Measurements from ENCODE around the gene WWOX.

WWOX gene

DNA sequence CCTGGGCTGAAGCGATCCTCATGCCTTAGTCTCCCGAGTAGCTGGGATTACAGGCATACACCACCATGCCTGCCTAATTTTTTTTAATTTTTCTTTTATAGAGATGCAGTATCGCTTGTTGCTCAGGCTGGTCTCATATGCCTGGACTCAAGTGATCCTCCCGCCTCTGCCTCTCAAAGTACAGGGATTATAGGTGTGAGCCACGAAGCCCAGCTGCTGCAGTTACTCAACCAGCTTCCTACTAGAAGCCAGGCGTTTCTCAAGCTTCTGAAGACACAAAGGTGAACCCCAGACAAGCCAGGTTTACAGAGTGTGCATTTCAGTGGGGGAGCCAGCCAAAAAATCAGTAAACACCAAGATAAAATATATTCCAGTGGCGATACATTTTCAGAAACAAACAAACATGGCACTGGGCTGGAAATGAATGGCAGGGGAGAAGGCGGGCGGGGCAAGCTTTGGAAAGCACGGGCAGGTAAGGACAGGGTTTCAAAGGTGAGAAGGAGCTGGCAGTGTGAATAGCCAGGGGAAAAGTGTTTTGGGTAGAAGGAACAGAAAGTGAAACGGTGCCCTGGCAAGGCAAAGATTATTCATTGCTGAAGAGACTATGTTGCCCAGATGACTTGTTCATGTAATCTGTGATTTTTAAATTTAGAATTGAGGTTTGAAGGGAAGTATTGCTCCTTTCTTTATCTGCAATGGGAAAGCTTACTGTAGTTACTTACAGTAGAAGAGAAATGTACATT is 471.1 kb downstream of the WWOX start:
- TF ChIP-seq, protein P1, sequence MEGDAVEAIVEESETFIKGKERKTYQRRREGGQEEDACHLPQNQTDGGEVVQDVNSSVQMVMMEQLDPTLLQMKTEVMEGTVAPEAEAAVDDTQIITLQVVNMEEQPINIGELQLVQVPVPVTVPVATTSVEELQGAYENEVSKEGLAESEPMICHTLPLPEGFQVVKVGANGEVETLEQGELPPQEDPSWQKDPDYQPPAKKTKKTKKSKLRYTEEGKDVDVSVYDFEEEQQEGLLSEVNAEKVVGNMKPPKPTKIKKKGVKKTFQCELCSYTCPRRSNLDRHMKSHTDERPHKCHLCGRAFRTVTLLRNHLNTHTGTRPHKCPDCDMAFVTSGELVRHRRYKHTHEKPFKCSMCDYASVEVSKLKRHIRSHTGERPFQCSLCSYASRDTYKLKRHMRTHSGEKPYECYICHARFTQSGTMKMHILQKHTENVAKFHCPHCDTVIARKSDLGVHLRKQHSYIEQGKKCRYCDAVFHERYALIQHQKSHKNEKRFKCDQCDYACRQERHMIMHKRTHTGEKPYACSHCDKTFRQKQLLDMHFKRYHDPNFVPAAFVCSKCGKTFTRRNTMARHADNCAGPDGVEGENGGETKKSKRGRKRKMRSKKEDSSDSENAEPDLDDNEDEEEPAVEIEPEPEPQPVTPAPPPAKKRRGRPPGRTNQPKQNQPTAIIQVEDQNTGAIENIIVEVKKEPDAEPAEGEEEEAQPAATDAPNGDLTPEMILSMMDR (IDR thresholded peaks at IDR 0.05), result no peak
- Histone ChIP-seq H3K27ac (no peak overlapping the region), H3K4me3 (no peak overlapping the region)
- DNase-seq (ENCODE audit: low spot score), result no peak

DNA sequence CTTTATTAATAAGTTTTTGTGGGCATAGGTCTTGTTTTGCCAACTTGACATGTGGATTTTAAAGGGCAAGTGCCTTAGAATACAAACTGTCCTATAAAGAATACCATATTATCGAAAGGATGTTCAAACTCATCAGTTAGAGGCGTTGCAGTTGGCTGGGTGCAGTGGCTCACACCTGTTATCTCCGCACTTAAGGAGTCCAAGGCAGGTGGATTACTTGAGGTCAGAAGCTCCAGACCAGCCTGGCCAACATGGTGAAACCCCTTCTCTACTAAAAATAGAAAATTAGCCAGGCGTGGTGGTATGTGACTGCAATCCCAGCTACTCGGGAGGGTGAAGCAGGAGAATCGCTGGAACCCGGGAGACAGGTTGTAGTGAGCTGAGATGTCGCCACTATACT is 472.0 kb downstream of the WWOX start:
- TF ChIP-seq, protein P1 (IDR thresholded peaks at IDR 0.05), result no peak
- DNase-seq (ENCODE audit: low spot score), result no peak
- H3K27ac ChIP-seq, result no peak overlapping the region
- H3K4me3 ChIP-seq, result no peak overlapping the region

DNA sequence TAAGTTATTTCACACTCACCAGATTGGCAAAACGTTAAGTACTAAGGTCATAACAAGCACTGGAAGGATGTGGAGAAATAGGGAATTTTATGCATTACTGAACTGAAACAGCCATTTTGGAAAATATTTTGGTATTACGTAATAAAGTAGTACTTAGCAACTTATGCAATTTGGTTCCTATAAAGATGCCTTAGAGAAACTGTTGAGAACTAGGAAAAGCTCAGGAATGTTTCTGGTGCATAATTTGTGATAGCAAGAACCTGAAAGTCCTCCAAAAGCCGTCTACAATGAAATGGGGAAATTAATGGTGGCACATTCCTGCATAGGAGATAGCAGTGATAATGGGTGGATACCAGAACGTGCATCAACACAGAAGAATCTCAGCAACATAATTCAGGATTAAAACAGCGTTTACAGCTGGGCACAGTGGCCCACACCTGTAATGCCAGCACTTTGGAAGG is 472.5 kb downstream of the WWOX start:
- Histone ChIP-seq H3K4me3 (no peak overlapping the region), H3K27ac (no peak overlapping the region)
- DNase-seq (ENCODE audit: low spot score), result no peak
- TF ChIP-seq, protein P1 (IDR thresholded peaks at IDR 0.05), result no peak

DNA sequence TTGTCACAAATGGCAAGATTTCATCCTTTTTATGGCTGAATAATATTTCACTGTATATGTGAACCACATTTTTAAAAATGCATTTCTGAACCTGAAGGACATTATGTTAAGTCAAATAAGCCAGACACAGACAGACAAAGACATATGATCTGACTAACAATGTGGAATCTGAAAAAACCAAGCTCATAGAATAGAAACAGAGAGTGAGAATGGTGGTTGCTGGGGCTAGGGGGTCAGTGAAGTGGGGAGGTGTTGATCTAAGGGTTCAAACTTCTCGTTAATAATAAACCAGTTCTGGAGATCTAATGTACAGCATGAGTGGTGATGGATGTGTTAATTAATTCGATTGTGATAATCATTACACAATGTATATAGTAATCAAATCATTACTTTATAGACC is 475.1 kb downstream of the WWOX start:
- no peak for DNase-seq (ENCODE audit: low spot score)
- no peak overlapping the region for H3K4me3 ChIP-seq
- H3K27ac ChIP-seq, result no peak overlapping the region
- TF ChIP-seq, protein P1 (IDR thresholded peaks at IDR 0.05), result no peak

DNA sequence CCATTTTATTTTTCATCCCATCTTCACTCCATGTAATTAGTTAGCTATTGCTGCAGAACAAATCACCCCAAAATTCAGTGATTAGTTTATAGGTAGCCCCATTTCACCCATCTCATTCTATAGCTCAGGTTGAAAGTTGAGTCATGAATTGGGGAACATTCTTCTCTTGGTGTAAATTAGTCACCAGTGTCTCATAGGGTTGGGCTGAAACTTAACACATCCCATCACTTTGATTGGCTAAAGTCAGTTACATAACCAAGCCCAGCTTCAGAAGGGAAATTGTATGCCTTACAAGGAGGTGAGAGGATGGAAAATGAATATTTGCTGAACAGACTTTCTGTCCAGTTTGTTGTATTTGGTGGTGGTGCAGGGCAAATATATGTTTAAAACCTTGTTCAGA is 477.5 kb downstream of the WWOX start:
- H3K4me3 ChIP-seq, result no peak overlapping the region
- DNase-seq (ENCODE audit: low spot score), result no peak
- TF ChIP-seq, protein P1 (IDR thresholded peaks at IDR 0.05), result no peak
- H3K27ac ChIP-seq, result no peak overlapping the region

DNA sequence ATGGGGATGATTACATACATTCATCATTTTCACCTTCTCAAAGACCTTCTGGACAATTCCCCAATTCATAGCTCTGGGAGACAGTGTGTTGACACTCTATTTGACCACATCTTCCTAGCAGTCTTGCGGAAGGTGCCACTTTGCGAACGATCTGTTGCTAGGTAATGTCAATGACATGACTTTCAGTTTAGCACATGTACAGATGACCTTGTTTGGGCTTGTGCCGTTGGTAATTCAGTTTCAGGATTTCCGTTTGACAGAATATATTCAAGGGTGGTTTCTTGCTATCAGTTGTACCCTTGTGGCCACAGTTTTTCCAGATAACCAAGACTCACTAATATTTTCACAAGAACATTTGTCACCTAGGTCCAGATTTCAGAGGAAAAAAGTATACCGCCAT is 478.2 kb downstream of the WWOX start:
- H3K4me3 ChIP-seq, result no peak overlapping the region
- H3K27ac ChIP-seq, result no peak overlapping the region
- TF ChIP-seq, protein P1 (IDR thresholded peaks at IDR 0.05), result no peak
- DNase-seq (ENCODE audit: low spot score), result no peak

DNA sequence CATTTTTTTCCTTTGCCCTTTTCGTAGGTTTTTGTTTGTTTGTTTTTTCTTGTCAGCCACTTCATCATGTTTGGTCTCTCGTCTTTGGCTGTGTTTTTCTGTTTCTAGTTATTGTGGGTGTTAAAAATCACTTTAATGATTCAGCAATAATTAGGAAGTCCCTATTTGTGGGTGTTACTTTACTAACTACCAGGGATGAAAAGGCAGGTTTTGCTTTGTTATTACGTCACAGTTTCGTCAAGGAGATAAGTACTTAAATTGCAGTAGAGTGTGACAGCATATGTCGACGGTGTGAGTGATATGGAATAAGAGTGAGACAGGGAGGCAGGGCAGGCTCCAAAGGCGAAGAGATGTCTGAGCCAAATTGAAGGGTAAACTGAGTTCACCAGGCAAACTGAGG is 479.6 kb downstream of the WWOX start:
- Histone ChIP-seq H3K4me3 (no peak overlapping the region), H3K27ac (no peak overlapping the region)
- no peak for DNase-seq (ENCODE audit: low spot score)
- TF ChIP-seq, protein P1 (IDR thresholded peaks at IDR 0.05), result no peak

Measured in coronary artery (tissue), 2 donors.